Fibroblast of skin of right quadriceps (primary cell): Measurements from ENCODE around the gene PPIG.
"Not testable (repeated sequence)": the region's sequence is repeated elsewhere in the genome, so short reads cannot be mapped to it uniquely, and the experiment has no call there.

Experiments used
- DNase-seq: peaks from one replicate; pipeline ENCODE4 v3.0.0-alpha.2; 2013

Gene PPIG

GRCh38 chr2:169598982-169599381 is 14.8 kb downstream of the PPIG start:
- DNase-seq = no peak

GRCh38 chr2:169599568-169599967 is 15.4 kb downstream of the PPIG start:
- DNase-seq = no peak

- DNase-seq = no peak
These were observed 25.1 kb downstream of the PPIG start for GRCh38 chr2:169609264-169609663.

GRCh38 chr2:169613876-169614275 is 29.7 kb downstream of the PPIG start:
- no peak for DNase-seq

GRCh38 chr2:169615982-169616381 is 31.8 kb downstream of the PPIG start:
- DNase-seq = not testable (repeated sequence)

- no peak for DNase-seq
These were observed 35.8 kb downstream of the PPIG start for GRCh38 chr2:169619946-169620345.

GRCh38 chr2:169620509-169620908 is 36.4 kb downstream of the PPIG start:
- DNase-seq = no peak

GRCh38 chr2:169623235-169623634 is 39.1 kb downstream of the PPIG start:
- DNase-seq = no peak

GRCh38 chr2:169625781-169626180 is 41.6 kb downstream of the PPIG start:
- no peak for DNase-seq

GRCh38 chr2:169636440-169637097 is 52.4 kb downstream of the PPIG start:
- no peak for DNase-seq

GRCh38 chr2:169637620-169638019 is 53.5 kb downstream of the PPIG start:
- DNase-seq = peak; percentile 87

- DNase-seq = no peak
These were observed 56.0 kb downstream of the PPIG start for GRCh38 chr2:169640104-169640503.

- no peak for DNase-seq
These were observed 57.3 kb downstream of the PPIG start for GRCh38 chr2:169641464-169641863.

- DNase-seq = no peak
These were observed 60.0 kb downstream of the PPIG start for GRCh38 chr2:169644173-169644572.

GRCh38 chr2:169647496-169647895 is 63.3 kb downstream of the PPIG start:
- no peak for DNase-seq

- no peak for DNase-seq
These were observed 65.1 kb downstream of the PPIG start for GRCh38 chr2:169649278-169649677.

GRCh38 chr2:169653636-169654035 is 69.5 kb downstream of the PPIG start:
- DNase-seq = no peak

GRCh38 chr2:169656164-169656563 is 72.0 kb downstream of the PPIG start:
- DNase-seq = no peak

GRCh38 chr2:169658877-169659276 is 74.7 kb downstream of the PPIG start:
- DNase-seq = no peak

GRCh38 chr2:169659320-169659719 is 75.2 kb downstream of the PPIG start:
- no peak for DNase-seq

GRCh38 chr2:169661265-169661664 is 77.1 kb downstream of the PPIG start:
- DNase-seq = no peak

- no peak for DNase-seq
These were observed 78.6 kb downstream of the PPIG start for GRCh38 chr2:169662744-169663143.

GRCh38 chr2:169663247-169663646 is 79.1 kb downstream of the PPIG start:
- DNase-seq = no peak

- DNase-seq = peak; percentile 48
These were observed 80.4 kb downstream of the PPIG start for GRCh38 chr2:169664600-169664977.
